GM23338 (cell line): ENCODE results near the gene CPNE7. TPM values are rescaled to one million over a fixed set of nuclear protein-coding genes. Genes with fewer than 3 reads are reported as not detected.

Experiments used
- ATAC-seq: fragments of 200-7000 bp; cut with Tn5 transposase; 3 replicates; pipeline ENCODE4 v1.9.1; 2020
- DNase-seq: peaks from one replicate; pipeline ENCODE4 v3.0.0-alpha.2; 2015; ENCODE audit warnings: low spot score
- H2AFZ ChIP-seq: fragments of 200-600 bp; sonication (generic); 2 replicates; pipeline ENCODE4 v1.8.0; 2016; ENCODE audit warnings: antibody characterized with exemption, mild to moderate bottlenecking, moderate library complexity
- H3F3A ChIP-seq: fragments of 200-600 bp; sonication (generic); replicated peaks from 2 replicates; pipeline ENCODE4 v1.8.0; 2017; ENCODE audit warnings: antibody characterized with exemption, mixed run types, low read depth
- H3K27ac ChIP-seq: fragments of 200-600 bp; sonication (generic); 2 replicates; pipeline ENCODE4 v1.6.1; 2016; ENCODE audit warnings: low read depth
- H3K27me3 ChIP-seq: fragments of 200-600 bp; sonication (generic); 2 replicates; pipeline ENCODE4 v1.8.0; 2016; ENCODE audit warnings: mild to moderate bottlenecking, mixed run types, moderate library complexity; ENCODE audit not compliant: insufficient read depth
- H3K36me3 ChIP-seq: fragments of 200-600 bp; sonication (generic); 2 replicates; pipeline ENCODE4 v1.8.0; 2016; ENCODE audit warnings: mild to moderate bottlenecking; ENCODE audit not compliant: insufficient read depth
- H3K4me1 ChIP-seq: fragments of 200-600 bp; sonication (generic); 2 replicates; pipeline ENCODE4 v1.8.0; 2016; ENCODE audit warnings: mild to moderate bottlenecking, moderate library complexity; ENCODE audit not compliant: insufficient read depth
- H3K4me2 ChIP-seq: fragments of 200-600 bp; sonication (generic); 2 replicates; pipeline ENCODE4 v1.7.1; 2017; ENCODE audit warnings: mixed run types
- H3K4me3 ChIP-seq: fragments of 200-600 bp; sonication (generic); 2 replicates; pipeline ENCODE4 v1.6.1; 2016; ENCODE audit warnings: mixed run types
- H3K79me2 ChIP-seq: fragments of 200-600 bp; sonication (generic); replicated peaks from 2 replicates; pipeline ENCODE4 v1.8.0; 2017; ENCODE audit warnings: mild to moderate bottlenecking; ENCODE audit not compliant: insufficient read depth
- H3K9me2 ChIP-seq: fragments of 200-600 bp; sonication (generic); 2 replicates; pipeline ENCODE4 v1.8.0; 2017; ENCODE audit not compliant: insufficient read depth
- H4K20me1 ChIP-seq: fragments of 200-600 bp; sonication (generic); replicated peaks from 2 replicates; pipeline ENCODE4 v1.8.0; 2017; ENCODE audit warnings: mild to moderate bottlenecking; ENCODE audit not compliant: insufficient read depth
- H3K27ac Mint-ChIP-seq: 2 replicates; pipeline ENCODE4 v1.8.0; 2020; ENCODE audit warnings: inconsistent platforms, mild to moderate bottlenecking, moderate library complexity, mixed read lengths
- H3K27me3 Mint-ChIP-seq: 3 replicates; pipeline ENCODE4 v1.8.0; 2022; ENCODE audit warnings: low read depth, mild to moderate bottlenecking, moderate library complexity, mixed read lengths, inconsistent platforms; ENCODE audit not compliant: insufficient read depth, poor library complexity
- H3K36me3 Mint-ChIP-seq: 3 replicates; pipeline ENCODE4 v1.8.0; 2021; ENCODE audit warnings: low read depth, mild to moderate bottlenecking, inconsistent platforms, moderate library complexity, mixed read lengths
- H3K4me1 Mint-ChIP-seq: 3 replicates; pipeline ENCODE4 v1.8.0; 2020; ENCODE audit warnings: mild to moderate bottlenecking, inconsistent platforms, mixed read lengths
- H3K4me3 Mint-ChIP-seq: 3 replicates; pipeline ENCODE4 v1.8.0; 2021; ENCODE audit warnings: moderate library complexity, mild to moderate bottlenecking, inconsistent platforms, mixed read lengths
- H3K9me3 Mint-ChIP-seq: 3 replicates; pipeline ENCODE4 v1.8.0; 2020; ENCODE audit warnings: moderate library complexity, mild to moderate bottlenecking, inconsistent platforms, mixed read lengths
- CREB1 ChIP-seq: fragments of 250-450 bp; sonication (Bioruptor Pico); IDR thresholded peaks from 2 replicates; pipeline ENCODE4 v1.5.0; 2020; ENCODE audit warnings: low read depth, mild to moderate bottlenecking, moderate library complexity
- EZH2phosphoT487 ChIP-seq: fragments of 200-600 bp; sonication (generic); IDR thresholded peaks from one replicate; pipeline ENCODE4 v1.8.1; 2018; ENCODE audit warnings: antibody characterized with exemption; ENCODE audit not compliant: unreplicated experiment
- JUNB ChIP-seq: IDR thresholded peaks from one replicate; pipeline ENCODE4 v1.6.1; 2016; ENCODE audit warnings: antibody characterized with exemption; ENCODE audit not compliant: unreplicated experiment
- POLR2AphosphoS5 ChIP-seq: IDR thresholded peaks from 2 replicates; pipeline ENCODE4 v1.6.1; 2016; ENCODE audit warnings: antibody characterized with exemption, low read depth
- REST ChIP-seq: IDR thresholded peaks from one replicate; pipeline ENCODE4 v1.6.1; 2018; ENCODE audit warnings: antibody characterized with exemption; ENCODE audit not compliant: unreplicated experiment
- STAT1 ChIP-seq: IDR thresholded peaks from one replicate; pipeline ENCODE4 v1.6.1; 2016; ENCODE audit warnings: antibody characterized with exemption; ENCODE audit not compliant: unreplicated experiment
- ZNF114 ChIP-seq: fragments of 250-450 bp; sonication (Bioruptor Pico); IDR thresholded peaks from 2 replicates; pipeline ENCODE4 v1.5.0; 2020; ENCODE audit warnings: mild to moderate bottlenecking, moderate library complexity
- ZNF331 ChIP-seq: fragments of 250-450 bp; sonication (Bioruptor Pico); IDR thresholded peaks from 2 replicates; pipeline ENCODE4 v1.5.0; 2020; ENCODE audit warnings: low read depth, mild to moderate bottlenecking, moderate library complexity
- ZNF462 ChIP-seq: fragments of 250-450 bp; sonication (Bioruptor Pico); IDR thresholded peaks from 2 replicates; pipeline ENCODE4 v1.5.0; 2020; ENCODE audit warnings: mild to moderate bottlenecking, moderate library complexity
- polyA plus RNA-seq: library from polyadenylated mRNA; unstranded; fragments of >200 nt; fragmentation: Nextera tagmentation; extraction: Ambion mirVana; gene quantifications from 2 replicates; pipeline ENCODE4 v1.2.1, GENCODE V29; 2016
- total RNA-seq: library from RNA; depleted of rRNA; stranded (reverse); fragments of >200 nt; shearing (Covaris generic); gene quantifications from 2 replicates; pipeline ENCODE4 v1.2.3, GENCODE V29; 2014
- TF ChIP-seq, protein P1 (sequence below), 2 experiments: fragments of 200-600 bp in 1 of 2; sonication (generic) in 1 of 2; conservative IDR thresholded peaks; 2 replicates each; pipeline versions ENCODE4 v1.5.1 to v1.6.1; 2016 to 2017; ENCODE audit warnings: antibody characterized with exemption in 2 of 2, low read depth in 2 of 2, mild to moderate bottlenecking in 2 of 2, moderate library complexity in 1 of 2
- TF ChIP-seq, protein P2 (sequence below): IDR thresholded peaks from 2 replicates; pipeline ENCODE4 v1.6.1; 2016; ENCODE audit warnings: antibody characterized with exemption

CPNE7 gene
- total and polyA plus RNA-seq, 2 experiments from 2014 or later: 11.2 to 15.7 TPM

- no peak for TF ChIP-seq CREB1 (CRISPR knock-in tag)
- TF ChIP-seq POLR2AphosphoS5: no peak
Observed at GRCh38 chr16:89529097-89529496, 46.5 kb upstream of the CPNE7 start (continued).

DNA sequence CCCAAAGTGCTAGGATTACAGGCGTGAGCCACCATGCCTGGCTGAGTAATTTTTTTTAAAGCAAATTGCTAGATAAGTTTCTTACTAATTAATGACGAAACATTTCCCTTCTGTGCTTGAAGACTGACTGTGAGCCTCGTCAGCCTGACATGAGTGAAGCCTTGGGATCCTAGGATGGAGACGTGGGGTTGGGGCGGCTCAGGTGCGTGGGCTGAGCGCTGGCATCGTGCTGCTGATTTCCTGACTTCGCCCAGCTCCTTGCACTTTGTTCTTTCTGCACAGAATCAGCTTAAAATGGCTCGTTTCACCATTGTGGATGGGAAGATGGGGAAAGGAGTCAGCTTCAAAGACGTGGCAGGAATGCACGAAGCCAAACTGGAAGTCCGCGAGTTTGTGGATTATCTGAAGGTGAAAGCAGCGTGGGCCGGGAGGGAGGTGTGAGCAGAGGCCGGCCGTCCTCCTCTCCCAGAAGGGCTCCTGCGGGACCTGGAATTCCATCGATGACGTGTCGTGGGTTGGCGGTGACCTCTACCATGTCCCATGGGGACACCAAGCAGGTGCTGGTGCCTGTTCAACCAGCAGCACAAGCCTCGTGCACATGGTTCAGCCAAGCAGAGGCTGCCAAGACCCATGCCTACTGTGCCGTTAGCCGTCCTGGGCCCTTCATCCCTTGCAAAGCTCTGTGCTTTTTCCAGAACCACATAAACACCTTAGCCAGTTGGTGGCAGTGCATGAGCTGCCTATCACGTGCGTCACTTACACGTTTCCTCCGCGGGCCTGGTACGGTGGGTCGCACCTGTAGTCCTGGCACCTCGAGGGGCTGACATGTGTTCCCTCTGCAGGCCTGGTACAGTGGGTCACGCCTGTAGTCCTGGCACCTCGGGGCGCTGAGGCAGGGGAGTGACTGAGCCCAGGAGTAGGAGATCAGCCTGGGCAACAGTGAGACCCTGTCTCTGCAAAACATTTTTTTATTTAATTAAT, 44.9 kb upstream of the CPNE7 start:
- no peak overlapping the region for H2AFZ ChIP-seq
- no peaks in the 10 kb centered on the region for H3K27me3 ChIP-seq
- ATAC-seq (no peak), DNase-seq (no peak)
- peaks cover 66% of the 10 kb centered on the region for H3K36me3 ChIP-seq
- H3K9me2 ChIP-seq: no peaks in the 10 kb centered on the region
- H3K79me2 ChIP-seq: peaks cover 16% of the 10 kb centered on the region; the same call in 1 of the 2 replicates
- Mint-ChIP-seq H3K4me1 (no peaks in the 10 kb centered on the region), H3K27me3 (no peaks in the 10 kb centered on the region), H3K4me3 (no peak overlapping the region), H3K36me3 (peaks cover 85% of the 10 kb centered on the region), H3K27ac (no peak overlapping the region), H3K9me3 (no peaks in the 10 kb centered on the region)
- no peak for TF ChIP-seq ZNF331 (CRISPR knock-in tag)
- TF ChIP-seq JUNB: no peak
- TF ChIP-seq, protein P1, sequence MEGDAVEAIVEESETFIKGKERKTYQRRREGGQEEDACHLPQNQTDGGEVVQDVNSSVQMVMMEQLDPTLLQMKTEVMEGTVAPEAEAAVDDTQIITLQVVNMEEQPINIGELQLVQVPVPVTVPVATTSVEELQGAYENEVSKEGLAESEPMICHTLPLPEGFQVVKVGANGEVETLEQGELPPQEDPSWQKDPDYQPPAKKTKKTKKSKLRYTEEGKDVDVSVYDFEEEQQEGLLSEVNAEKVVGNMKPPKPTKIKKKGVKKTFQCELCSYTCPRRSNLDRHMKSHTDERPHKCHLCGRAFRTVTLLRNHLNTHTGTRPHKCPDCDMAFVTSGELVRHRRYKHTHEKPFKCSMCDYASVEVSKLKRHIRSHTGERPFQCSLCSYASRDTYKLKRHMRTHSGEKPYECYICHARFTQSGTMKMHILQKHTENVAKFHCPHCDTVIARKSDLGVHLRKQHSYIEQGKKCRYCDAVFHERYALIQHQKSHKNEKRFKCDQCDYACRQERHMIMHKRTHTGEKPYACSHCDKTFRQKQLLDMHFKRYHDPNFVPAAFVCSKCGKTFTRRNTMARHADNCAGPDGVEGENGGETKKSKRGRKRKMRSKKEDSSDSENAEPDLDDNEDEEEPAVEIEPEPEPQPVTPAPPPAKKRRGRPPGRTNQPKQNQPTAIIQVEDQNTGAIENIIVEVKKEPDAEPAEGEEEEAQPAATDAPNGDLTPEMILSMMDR (conservative IDR thresholded peaks at IDR 0.05; ENCODE audit: low read depth in 2 of 2): no peak
- no peak for TF ChIP-seq POLR2AphosphoS5
- TF ChIP-seq ZNF114: no peak
- no peak for TF ChIP-seq EZH2phosphoT487
- TF ChIP-seq, protein P2, sequence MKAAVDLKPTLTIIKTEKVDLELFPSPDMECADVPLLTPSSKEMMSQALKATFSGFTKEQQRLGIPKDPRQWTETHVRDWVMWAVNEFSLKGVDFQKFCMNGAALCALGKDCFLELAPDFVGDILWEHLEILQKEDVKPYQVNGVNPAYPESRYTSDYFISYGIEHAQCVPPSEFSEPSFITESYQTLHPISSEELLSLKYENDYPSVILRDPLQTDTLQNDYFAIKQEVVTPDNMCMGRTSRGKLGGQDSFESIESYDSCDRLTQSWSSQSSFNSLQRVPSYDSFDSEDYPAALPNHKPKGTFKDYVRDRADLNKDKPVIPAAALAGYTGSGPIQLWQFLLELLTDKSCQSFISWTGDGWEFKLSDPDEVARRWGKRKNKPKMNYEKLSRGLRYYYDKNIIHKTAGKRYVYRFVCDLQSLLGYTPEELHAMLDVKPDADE: no peak
- TF ChIP-seq CREB1 (CRISPR knock-in tag): no peak
- no peak for TF ChIP-seq STAT1
- TF ChIP-seq REST: no peak
- no peak for TF ChIP-seq ZNF462
- no peaks in the 10 kb centered on the region for H3K4me1 ChIP-seq
- peaks cover 12% of the 10 kb centered on the region; the same call in 1 of the 2 replicates for H3F3A ChIP-seq
- no peak overlapping the region for H3K4me3 ChIP-seq
- no peak overlapping the region for H3K27ac ChIP-seq
- H4K20me1 ChIP-seq: peaks cover 14% of the 10 kb centered on the region
- no peak overlapping the region for H3K4me2 ChIP-seq
